Amniotic stem cell (primary cell): Measurements from ENCODE around the gene LIMA1.
"Not testable (repeated sequence)": the region's sequence is repeated elsewhere in the genome, so short reads cannot be mapped to it uniquely, and the experiment has no call there.

Experiments used
- DNase-seq: peaks from one replicate; lab custom pipeline; 2025; lab: John Stamatoyannopoulos, UW

The LIMA1 gene

GRCh38 chr12:50285253-50285652 lies 1.9 kb upstream of the LIMA1 start:
- no peak for DNase-seq

GRCh38 chr12:50282721-50283228 lies 545 bp downstream of the LIMA1 start:
- DNase-seq = no peak

- no peak for DNase-seq
These were observed 3.8 kb downstream of the LIMA1 start for GRCh38 chr12:50279501-50279900.

- DNase-seq = no peak
These were observed 6.2 kb downstream of the LIMA1 start for GRCh38 chr12:50276912-50277671.

- no peak for DNase-seq
These were observed 7.3 kb downstream of the LIMA1 start for GRCh38 chr12:50276068-50276467.

GRCh38 chr12:50275556-50275955 lies 7.8 kb downstream of the LIMA1 start:
- no peak for DNase-seq

GRCh38 chr12:50275127-50275526 lies 8.2 kb downstream of the LIMA1 start:
- DNase-seq = not testable (repeated sequence)

- no peak for DNase-seq
These were observed 11.5 kb downstream of the LIMA1 start for GRCh38 chr12:50271724-50272247.

- DNase-seq = no peak
These were observed 14.8 kb downstream of the LIMA1 start for GRCh38 chr12:50268482-50268881.

- DNase-seq = no peak
These were observed 17.4 kb downstream of the LIMA1 start for GRCh38 chr12:50265770-50266524.

GRCh38 chr12:50263832-50264231 lies 19.5 kb downstream of the LIMA1 start:
- DNase-seq = no peak

- DNase-seq = no peak
These were observed 21.7 kb downstream of the LIMA1 start for GRCh38 chr12:50261654-50262053.

- DNase-seq = no peak
These were observed 25.2 kb downstream of the LIMA1 start for GRCh38 chr12:50258167-50258551.

- no peak for DNase-seq
These were observed 25.8 kb downstream of the LIMA1 start for GRCh38 chr12:50257236-50258166.

- DNase-seq = no peak
These were observed 26.6 kb downstream of the LIMA1 start for GRCh38 chr12:50256761-50257160.

- DNase-seq = no peak
These were observed 30.2 kb downstream of the LIMA1 start for GRCh38 chr12:50252977-50253602.

- DNase-seq = no peak
These were observed 31.6 kb downstream of the LIMA1 start for GRCh38 chr12:50251619-50252252.

GRCh38 chr12:50249464-50250182 lies 33.7 kb downstream of the LIMA1 start:
- no peak for DNase-seq

- no peak for DNase-seq
These were observed 34.4 kb downstream of the LIMA1 start for GRCh38 chr12:50248883-50249282.

- no peak for DNase-seq
These were observed 34.9 kb downstream of the LIMA1 start for GRCh38 chr12:50248411-50248810.
